GM21447 (cell line): Measurements from ENCODE around the gene KRTAP10-3.

ENCODE experiments used
- ATAC-seq: cut with Tn5 transposase; IDR thresholded peaks from one replicate; pipeline ENCODE4 v1.9.1; 2021; ENCODE audit not compliant: unreplicated experiment

Gene KRTAP10-3

DNA sequence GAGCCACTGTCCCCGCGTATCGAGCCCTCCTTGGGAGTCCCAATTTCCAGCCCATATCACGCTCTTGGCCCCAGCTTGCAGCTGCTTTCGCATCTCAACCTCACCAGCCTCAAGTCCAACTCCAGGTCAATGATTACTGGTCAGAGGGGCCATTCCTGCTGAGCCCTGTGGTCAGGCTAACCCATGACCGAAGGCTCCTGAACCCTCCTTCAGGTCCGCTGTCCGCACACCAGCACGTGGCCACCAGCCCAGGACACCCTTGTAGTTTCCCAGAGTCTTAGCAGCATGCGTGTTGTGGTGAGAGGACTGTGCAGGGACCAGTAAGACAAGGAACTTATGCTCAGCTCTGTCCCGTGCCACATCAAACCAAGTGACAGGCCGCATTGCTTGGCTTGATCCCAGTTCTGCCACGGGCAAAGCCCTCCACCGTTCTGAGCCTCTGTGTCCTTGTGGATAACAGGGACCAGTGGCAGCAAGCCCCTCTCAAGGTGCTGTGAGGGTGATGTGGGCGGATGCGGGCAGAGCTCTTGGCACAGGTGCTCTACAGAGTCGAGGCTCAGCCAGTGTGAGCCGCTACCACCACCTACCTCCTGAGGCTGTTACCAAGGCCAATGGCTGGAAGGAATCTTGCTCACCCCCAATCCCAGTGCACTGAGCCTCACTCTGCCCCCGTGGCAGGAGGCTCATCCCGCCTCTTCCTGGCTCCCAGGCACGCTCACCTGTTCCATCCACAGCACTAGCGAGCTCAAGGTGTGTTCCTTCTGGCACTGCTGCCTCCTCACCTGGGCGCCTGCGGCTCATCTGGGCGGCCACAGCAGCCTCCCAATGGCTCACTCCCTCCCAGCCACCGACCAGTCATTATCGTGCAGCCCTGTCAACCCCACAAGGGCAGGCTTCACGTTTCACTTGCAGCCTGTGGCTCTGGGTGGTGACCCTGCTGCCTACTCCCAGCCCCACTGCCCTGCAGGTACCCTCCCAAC is 39.0 kb downstream of the KRTAP10-3 start:
- no peak for ATAC-seq

DNA sequence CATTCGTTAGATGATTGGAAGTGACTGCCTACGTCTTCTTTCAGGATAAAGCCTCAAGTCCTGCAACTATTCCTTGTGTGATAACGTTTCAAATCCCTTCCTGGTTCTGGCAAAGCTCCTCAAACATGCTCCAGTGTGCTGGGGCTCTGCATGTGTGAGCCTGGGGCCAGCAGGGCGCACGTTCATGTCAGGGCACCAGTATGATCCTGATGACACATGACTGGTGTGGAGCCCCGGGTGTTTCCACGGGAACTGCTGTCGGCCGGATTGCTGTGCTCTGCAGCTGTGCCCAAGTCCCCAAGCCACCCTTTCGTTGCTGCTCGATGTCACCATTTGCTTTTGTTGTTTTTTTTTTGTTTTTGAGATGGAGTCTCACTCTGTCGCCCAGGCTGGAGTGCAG is 39.9 kb downstream of the KRTAP10-3 start:
- ATAC-seq = no peak

GRCh38 chr21:44517175-44517899 is 41.3 kb downstream of the KRTAP10-3 start:
- no peak for ATAC-seq

DNA sequence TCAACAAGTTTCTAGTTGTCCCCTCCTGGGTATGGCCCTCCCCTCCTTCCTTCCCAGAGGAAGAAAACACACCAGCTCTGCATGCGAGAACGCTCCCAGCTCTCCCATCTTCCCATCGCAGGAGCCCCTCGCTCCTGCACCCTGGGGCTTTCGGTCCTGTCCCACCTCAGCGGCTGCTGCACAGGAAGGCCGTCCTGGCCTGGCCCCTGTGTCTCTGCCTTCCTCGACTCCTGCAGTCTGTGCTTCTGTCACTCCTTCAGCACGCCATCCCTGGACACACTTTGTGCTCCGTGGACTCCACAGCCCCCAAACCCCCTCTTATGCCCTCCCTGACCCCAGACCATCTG is 41.8 kb downstream of the KRTAP10-3 start:
- ATAC-seq = no peak

- no peak for ATAC-seq
Observed at GRCh38 chr21:44516342-44516741, 42.3 kb downstream of the KRTAP10-3 start.

- no peak for ATAC-seq
Observed at GRCh38 chr21:44515359-44516165, 43.0 kb downstream of the KRTAP10-3 start.

DNA sequence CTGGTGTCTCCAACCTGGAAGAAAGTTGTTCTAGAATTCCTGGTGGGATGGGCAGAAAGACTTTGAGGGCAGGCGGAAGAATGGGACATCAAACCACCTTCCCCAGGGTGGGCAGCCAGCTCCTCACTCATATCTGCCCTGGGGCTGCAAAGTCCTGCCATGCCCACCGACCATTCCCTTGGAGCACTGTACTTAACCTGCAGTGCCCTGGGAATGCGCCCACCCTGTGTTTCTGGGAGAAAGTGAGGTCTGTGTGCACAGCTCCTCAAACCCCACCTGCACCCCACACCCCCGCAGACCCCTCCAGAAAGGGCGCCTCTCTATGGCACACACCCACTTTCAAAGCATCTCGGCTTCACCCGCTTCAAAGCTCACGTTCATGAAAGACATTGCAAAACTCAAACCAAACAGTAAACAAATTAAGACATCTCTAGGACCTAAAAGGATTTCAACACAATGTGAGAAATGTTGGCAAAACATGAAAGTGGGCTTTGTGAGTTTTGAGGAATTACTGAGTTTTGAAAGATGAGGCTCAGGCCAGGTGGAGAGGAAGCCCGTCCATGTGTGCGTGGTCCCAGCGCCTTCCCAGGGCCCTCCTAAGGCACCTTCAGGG is 43.7 kb downstream of the KRTAP10-3 start:
- no peak for ATAC-seq

DNA sequence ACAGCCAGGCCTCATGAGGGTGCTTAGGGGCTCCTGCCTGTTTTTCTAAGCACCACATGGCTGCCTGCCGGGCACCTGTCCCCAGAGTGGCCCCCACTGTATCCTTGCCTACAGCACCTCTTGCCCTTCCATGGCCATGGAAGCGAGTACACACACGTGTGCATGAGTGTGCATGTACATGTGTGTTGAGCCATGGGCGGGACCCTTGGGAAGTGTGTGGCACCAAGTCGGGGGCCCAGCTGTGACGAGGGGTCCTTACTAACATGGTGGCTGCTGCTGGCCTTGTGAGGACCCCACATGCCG is 44.4 kb downstream of the KRTAP10-3 start:
- no peak for ATAC-seq

DNA sequence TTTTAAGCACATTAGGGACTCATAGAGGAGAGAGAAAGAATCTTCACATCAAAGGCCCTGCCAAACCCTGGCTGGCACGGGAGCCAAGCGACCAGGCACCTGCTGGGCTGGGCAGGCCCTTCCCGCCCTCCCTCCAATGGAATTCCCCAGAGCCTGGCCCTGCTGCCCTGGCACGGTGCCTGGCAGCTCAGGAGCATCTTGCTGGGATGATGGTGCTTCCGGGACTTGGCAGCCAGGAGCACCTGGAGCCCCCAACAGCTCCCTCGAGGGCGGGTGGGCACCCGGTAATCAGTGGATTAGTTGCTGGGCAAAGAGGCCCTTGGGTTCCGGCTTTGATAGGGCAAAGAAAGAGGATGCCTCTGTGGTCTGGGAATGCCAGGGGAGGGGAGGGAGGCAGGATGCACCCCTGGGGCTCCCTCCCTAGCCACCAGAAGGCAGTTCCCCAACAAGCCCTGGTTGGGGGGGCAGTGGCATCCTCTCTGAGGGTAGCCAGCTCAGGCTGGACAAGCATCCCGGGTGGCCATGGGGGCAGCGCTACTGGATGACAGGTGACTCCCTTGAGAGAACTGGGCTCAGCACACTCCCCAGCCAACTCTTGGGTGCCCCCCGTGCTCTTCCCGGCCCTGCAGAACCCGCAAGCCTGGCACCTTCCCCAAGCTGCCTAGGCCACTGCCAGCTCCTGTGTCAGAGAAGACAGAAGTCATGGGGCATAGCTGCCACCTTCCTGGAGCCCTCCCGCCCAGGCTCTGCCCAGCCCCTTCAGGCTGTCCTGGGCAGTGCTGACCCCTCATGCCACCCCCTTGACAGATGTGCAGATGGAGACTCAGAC is 45.0 kb downstream of the KRTAP10-3 start:
- no peak for ATAC-seq

GRCh38 chr21:44512496-44513388 is 45.9 kb downstream of the KRTAP10-3 start:
- ATAC-seq = no peak

DNA sequence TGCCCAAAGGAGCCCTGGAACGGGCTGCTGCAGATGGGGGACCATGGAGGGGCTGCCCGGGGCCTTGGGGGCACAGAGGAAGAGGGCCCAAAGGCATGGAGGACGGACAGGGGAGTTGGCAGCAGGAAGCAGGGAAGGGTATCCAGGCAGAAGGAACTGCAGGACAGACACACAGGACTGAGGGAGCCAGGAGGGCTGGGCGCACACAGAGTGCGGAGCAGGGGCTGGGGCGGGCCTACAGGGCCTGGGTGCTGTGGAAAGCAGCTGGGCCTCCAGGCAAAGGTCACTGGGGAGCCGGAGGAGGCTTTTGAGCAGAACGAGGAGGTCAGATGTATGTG is 46.7 kb downstream of the KRTAP10-3 start:
- ATAC-seq = no peak

GRCh38 chr21:44511219-44511937 is 47.2 kb downstream of the KRTAP10-3 start:
- no peak for ATAC-seq

- ATAC-seq = no peak
Observed at GRCh38 chr21:44510508-44511218, 47.9 kb downstream of the KRTAP10-3 start.

GRCh38 chr21:44510109-44510507 is 48.5 kb downstream of the KRTAP10-3 start:
- ATAC-seq = no peak

DNA sequence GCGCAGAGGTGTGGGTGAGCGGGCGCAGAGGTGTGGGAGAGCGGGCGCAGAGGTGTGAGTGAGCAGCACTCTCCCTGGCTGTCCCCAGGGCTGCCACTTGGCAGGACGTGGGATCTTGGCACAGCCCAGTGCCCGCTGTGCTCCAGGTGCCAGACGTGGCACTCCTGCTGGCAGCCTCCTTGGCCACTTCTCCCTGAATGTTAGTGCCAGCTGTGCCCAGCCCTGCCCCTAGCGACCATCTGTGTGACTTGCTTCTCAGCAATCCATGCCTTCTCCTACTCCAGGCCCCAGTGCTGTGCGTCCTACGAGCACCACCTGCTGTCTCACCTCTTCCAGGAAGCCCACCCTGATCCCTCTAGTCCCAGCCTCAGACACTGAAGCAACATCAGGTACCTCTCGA is 49.1 kb downstream of the KRTAP10-3 start:
- no peak for ATAC-seq

GRCh38 chr21:44508711-44509445 is 49.7 kb downstream of the KRTAP10-3 start:
- no peak for ATAC-seq

- no peak for ATAC-seq
Observed at GRCh38 chr21:44508426-44508710, 50.2 kb downstream of the KRTAP10-3 start.
